Tibial nerve (tissue), 4 donors: ENCODE data around the gene BTBD9. TPM values are rescaled to one million over a fixed set of nuclear protein-coding genes. Genes with fewer than 3 reads are reported as not detected.

Source experiments
- DNase-seq, 2 donors: peaks; one replicate each; pipeline ENCODE4 v3.0.0-alpha.2; 2019; ENCODE audit warnings: low spot score in 2 of 2
- H3K27ac ChIP-seq, 4 donors: fragments of 200-600 bp; sonication (generic) in 3 of 4; one replicate each; pipeline ENCODE4 v1.5.1; 2017 to 2019; ENCODE audit warnings: mild to moderate bottlenecking in 1 of 4
- H3K27me3 ChIP-seq, 2 donors: fragments of 200-600 bp; sonication (generic) in 1 of 2; one replicate each; pipeline versions ENCODE4 v1.5.1 to v1.6.0; 2017 to 2019
- H3K36me3 ChIP-seq, 3 donors: fragments of 200-600 bp; sonication (generic); one replicate each; pipeline ENCODE4 v1.5.1; 2018 to 2019
- H3K4me1 ChIP-seq, 4 donors: fragments of 200-600 bp; sonication (generic) in 3 of 4; one replicate each; pipeline ENCODE4 v1.5.1; 2017 to 2019
- H3K4me3 ChIP-seq, 4 donors: fragments of 200-600 bp; sonication (generic) in 3 of 4; one replicate each; pipeline ENCODE4 v1.5.1; 2017 to 2019; ENCODE audit warnings: mild to moderate bottlenecking in 1 of 4, moderate library complexity in 1 of 4
- H3K9me3 ChIP-seq, 4 donors: fragments of 200-600 bp; sonication (generic) in 3 of 4; one replicate each; pipeline ENCODE4 v1.5.1; 2017 to 2019
- EP300 ChIP-seq, 2 donors: sonication (generic); formaldehyde crosslinking; IDR thresholded peaks; one replicate each; pipeline ENCODE4 v1.6.1; 2017; ENCODE audit warnings: antibody characterized with exemption in 2 of 2, mild to moderate bottlenecking in 1 of 2
- POLR2A ChIP-seq, 2 donors: fragments of 450-650 bp; IDR thresholded peaks; one replicate each; pipeline ENCODE4 v1.6.1; 2017; ENCODE audit warnings: antibody characterized with exemption in 2 of 2, mild to moderate bottlenecking in 2 of 2, moderate library complexity in 2 of 2
- WGBS, 2 donors: methylation state at CpG; one replicate each; pipeline ENCODE4 v1.1.5; 2018; 5-methylcytosine and 5-hydroxymethylcytosine counted together
- total RNA-seq, 4 donors: library from RNA; depleted of rRNA; stranded (reverse); fragments of >200 nt; gene quantifications; one replicate each; pipeline ENCODE4 v1.1.0, GENCODE V29; 2016
- TF ChIP-seq, protein P1 (sequence below), 5 experiments: fragments of 200-600 bp in 3 of 5; fragments of 450-650 bp in 2 of 5; sonication (generic) in 3 of 5; IDR thresholded peaks; one replicate each; pipeline ENCODE4 v1.5.1; 2016 to 2019; ENCODE audit warnings: antibody characterized with exemption in 5 of 5, mild to moderate bottlenecking in 3 of 5, moderate library complexity in 2 of 5

Gene BTBD9
- total RNA-seq, 4 donors from 2014 or later = 7.5 to 23.9 (median 10.7) TPM

DNA sequence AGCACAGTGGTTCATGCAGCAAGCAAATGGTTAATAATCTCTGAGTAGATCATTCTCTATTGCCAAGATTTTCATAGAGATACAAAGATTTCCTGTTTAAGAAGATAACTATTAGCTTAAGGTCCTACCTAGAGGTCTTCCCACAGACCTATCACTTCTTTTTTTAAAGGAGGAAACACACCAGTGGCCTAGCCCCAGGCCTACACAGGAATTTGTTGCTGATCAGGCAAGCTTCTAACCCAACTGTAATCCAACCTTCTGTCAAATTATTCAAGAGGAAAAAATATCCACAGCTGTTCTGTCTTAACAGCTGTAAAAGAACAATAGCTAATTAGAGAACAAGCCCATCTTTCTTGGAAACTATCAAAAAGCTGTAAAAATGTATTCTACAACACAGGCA, 332.8 kb downstream of the BTBD9 start:
- no peaks in the 10 kb centered on the region for H3K27me3 ChIP-seq
- TF ChIP-seq, protein P1, sequence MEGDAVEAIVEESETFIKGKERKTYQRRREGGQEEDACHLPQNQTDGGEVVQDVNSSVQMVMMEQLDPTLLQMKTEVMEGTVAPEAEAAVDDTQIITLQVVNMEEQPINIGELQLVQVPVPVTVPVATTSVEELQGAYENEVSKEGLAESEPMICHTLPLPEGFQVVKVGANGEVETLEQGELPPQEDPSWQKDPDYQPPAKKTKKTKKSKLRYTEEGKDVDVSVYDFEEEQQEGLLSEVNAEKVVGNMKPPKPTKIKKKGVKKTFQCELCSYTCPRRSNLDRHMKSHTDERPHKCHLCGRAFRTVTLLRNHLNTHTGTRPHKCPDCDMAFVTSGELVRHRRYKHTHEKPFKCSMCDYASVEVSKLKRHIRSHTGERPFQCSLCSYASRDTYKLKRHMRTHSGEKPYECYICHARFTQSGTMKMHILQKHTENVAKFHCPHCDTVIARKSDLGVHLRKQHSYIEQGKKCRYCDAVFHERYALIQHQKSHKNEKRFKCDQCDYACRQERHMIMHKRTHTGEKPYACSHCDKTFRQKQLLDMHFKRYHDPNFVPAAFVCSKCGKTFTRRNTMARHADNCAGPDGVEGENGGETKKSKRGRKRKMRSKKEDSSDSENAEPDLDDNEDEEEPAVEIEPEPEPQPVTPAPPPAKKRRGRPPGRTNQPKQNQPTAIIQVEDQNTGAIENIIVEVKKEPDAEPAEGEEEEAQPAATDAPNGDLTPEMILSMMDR (IDR thresholded peaks at IDR 0.05) = no peak
- no peak for TF ChIP-seq POLR2A (IDR thresholded peaks at IDR 0.05)
- H3K9me3 ChIP-seq = no peaks in the 10 kb centered on the region
- no peak overlapping the region for H3K27ac ChIP-seq
- H3K4me3 ChIP-seq = no peak overlapping the region
- no peak for DNase-seq
- no peaks in the 10 kb centered on the region for H3K36me3 ChIP-seq
- H3K4me1 ChIP-seq = peaks cover 0 to 7% (median 0%) of the 10 kb centered on the region in 4 donors

DNA sequence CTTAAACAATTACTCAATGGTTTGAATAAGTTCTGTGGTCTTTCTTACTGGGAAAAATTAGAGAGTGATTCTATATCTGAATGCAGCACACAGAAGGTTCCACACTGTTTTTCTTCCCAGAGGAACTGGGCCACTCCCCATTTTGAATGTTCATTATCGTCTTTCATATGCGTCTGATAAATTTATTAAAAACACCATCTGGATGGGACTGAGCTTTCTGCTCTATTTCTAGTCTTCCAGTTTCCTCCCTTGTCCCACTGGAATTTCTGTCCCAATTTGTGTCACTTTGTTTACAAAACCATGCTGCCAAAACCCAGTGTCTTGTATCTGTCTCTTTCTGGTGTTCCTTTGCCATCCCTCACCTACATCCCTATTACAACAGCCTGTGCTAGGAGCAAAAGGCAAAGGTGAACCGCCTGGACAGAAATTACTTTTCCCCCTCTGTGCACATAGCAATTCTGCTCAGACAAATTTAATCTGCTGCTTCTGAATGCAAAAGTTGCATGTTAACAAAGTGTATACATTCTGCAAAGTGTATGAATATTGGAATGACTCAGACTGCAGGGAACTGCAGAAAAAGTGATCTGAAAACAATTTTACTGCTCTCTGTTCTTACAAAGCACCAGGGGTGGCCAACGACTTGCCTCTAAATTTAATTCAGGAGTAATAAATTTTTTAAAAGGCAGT, 333.6 kb downstream of the BTBD9 start:
- Histone ChIP-seq H3K4me3 (no peak overlapping the region), H3K36me3 (no peaks in the 10 kb centered on the region), H3K27ac (no peak overlapping the region), H3K27me3 (no peaks in the 10 kb centered on the region), H3K9me3 (no peaks in the 10 kb centered on the region), H3K4me1 (peaks cover 0 to 7% (median 0%) of the 10 kb centered on the region in 4 donors)
- 70 to 81% methylated on average over 4 of the region's 4 CpGs for WGBS, 2 donors
- TF ChIP-seq, protein P1 (IDR thresholded peaks at IDR 0.05) = no peak
- no peak for DNase-seq

DNA sequence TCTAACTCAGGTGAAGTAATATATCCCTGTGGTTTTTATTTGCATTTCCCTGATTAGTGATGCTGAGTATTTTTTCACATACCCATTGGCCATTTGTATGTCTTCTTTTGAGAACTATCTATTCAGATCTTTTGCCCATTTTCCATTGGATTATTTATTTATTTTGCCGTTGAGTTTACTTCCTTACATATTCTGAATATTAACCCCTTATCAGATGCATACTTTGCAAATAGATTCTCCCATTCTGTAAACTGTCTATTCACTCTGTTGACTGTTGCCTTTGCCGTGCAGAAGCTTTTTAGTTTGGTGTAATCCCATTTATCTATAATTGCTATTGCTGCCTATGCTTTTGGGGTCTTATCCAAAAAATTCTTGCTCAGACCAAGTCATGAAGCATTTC, 336.9 kb downstream of the BTBD9 start:
- H3K9me3 ChIP-seq = no peaks in the 10 kb centered on the region
- no peak overlapping the region for H3K4me3 ChIP-seq
- DNase-seq = no peak
- peaks cover 0 to 5% (median 0%) of the 10 kb centered on the region in 4 donors for H3K4me1 ChIP-seq
- H3K36me3 ChIP-seq = no peaks in the 10 kb centered on the region
- 63 to 64% methylated on average over 2 of the region's 2 CpGs for WGBS, 2 donors
- no peak overlapping the region for H3K27ac ChIP-seq
- H3K27me3 ChIP-seq = no peaks in the 10 kb centered on the region
- no peak for TF ChIP-seq EP300 (IDR thresholded peaks at IDR 0.05)
- TF ChIP-seq, protein P1 (IDR thresholded peaks at IDR 0.05) = no peak
- no peak for TF ChIP-seq POLR2A (IDR thresholded peaks at IDR 0.05)

DNA sequence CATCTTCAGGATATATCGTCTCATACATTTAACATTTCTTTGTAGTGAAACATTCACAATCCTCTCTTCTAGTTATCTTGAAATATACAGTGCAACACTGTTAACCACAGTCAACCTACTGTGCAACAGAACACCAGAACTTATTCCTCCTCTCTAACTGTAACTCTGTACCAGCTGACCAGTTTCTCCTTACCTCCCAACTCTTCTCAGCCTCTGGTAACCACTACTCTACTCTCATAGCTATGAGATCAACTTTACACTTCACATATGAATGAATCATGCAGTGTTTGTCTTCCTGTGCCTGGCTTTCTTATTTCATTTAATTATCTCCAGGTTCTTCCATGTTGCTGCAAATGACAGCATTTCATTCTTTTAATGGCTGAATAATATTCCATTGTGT, 337.6 kb downstream of the BTBD9 start:
- 98 to 100% methylated on average over 1 of the region's 1 CpG for WGBS, 2 donors
- Histone ChIP-seq H3K36me3 (no peaks in the 10 kb centered on the region), H3K4me1 (no peaks in the 10 kb centered on the region), H3K9me3 (no peaks in the 10 kb centered on the region), H3K27me3 (no peaks in the 10 kb centered on the region), H3K4me3 (no peak overlapping the region), H3K27ac (no peak overlapping the region)
- DNase-seq = no peak
- TF ChIP-seq, protein P1 (IDR thresholded peaks at IDR 0.05) = no peak
- TF ChIP-seq EP300 (IDR thresholded peaks at IDR 0.05) (no peak), POLR2A (IDR thresholded peaks at IDR 0.05) (no peak)

DNA sequence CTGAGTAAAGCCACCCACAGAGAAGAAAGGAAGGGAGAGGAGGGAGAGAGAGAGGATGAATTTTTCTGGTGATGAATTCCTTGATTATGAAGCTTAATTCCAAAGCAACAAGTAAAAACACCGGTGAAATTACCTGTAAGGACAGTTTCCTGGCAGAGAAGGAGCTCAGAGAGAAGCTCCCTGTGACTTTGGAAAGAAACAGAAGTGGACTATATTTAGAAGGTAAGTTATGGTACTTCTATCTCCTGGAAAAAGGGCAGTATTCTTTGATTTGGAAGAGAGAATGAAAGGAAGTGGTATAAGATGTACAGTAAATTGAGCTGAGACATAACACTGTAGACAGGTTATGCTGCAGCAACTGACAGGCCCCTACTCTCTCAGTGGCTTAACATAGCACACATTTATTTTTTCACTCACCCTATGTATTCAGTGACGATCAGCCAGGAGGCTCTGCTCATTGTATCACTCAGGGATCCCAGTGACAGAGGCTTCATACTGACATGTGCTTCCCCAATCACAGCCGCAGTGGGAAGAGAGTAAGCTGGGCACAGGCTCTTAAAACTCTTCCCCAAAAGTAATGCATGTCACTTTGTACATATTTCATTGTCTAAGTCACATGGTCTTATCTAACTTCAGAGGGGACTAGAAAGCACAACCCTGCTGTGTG, 349.5 kb downstream of the BTBD9 start:
- Histone ChIP-seq H3K36me3 (no peaks in the 10 kb centered on the region), H3K27ac (no peak overlapping the region), H3K4me3 (no peak overlapping the region), H3K9me3 (peaks cover 0 to 14% (median 4%) of the 10 kb centered on the region in 4 donors), H3K4me1 (peaks cover 0 to 5% (median 0%) of the 10 kb centered on the region in 4 donors), H3K27me3 (no peaks in the 10 kb centered on the region)
- WGBS, 2 donors = 73 to 80% methylated on average over 3 of the region's 3 CpGs
- TF ChIP-seq, protein P1 (IDR thresholded peaks at IDR 0.05) = no peak
- TF ChIP-seq POLR2A (IDR thresholded peaks at IDR 0.05) (no peak), EP300 (IDR thresholded peaks at IDR 0.05) (no peak)
- DNase-seq = no peak
